Suprapubic skin (tissue), 4 donors: ENCODE measurements around the gene MYOM3. TPM values are rescaled to one million over a fixed set of nuclear protein-coding genes. Genes with fewer than 3 reads are reported as not detected.

Experiments used
- DNase-seq, 2 donors: peaks; one replicate each; pipeline ENCODE4 v3.0.0-alpha.2; 2019; ENCODE audit warnings: low spot score in 2 of 2
- H3K27ac ChIP-seq: fragments of 200-600 bp; sonication (generic); one replicate; pipeline ENCODE4 v1.5.1; 2019
- H3K27me3 ChIP-seq: fragments of 200-600 bp; sonication (generic); one replicate; pipeline ENCODE4 v1.5.1; 2019
- H3K36me3 ChIP-seq: fragments of 200-600 bp; sonication (generic); one replicate; pipeline ENCODE4 v1.5.1; 2019
- H3K4me1 ChIP-seq: fragments of 200-600 bp; sonication (generic); one replicate; pipeline ENCODE4 v1.5.1; 2019
- H3K4me3 ChIP-seq: fragments of 200-600 bp; sonication (generic); one replicate; pipeline ENCODE4 v1.5.1; 2019; ENCODE audit warnings: mild to moderate bottlenecking
- H3K9me3 ChIP-seq: fragments of 200-600 bp; sonication (generic); one replicate; pipeline ENCODE4 v1.5.1; 2019
- EP300 ChIP-seq: sonication (generic); formaldehyde crosslinking; IDR thresholded peaks from one replicate; pipeline ENCODE4 v1.6.1; 2017; ENCODE audit warnings: antibody characterized with exemption
- POLR2A ChIP-seq, 2 donors: fragments of 450-650 bp; IDR thresholded peaks; one replicate each; pipeline ENCODE4 v1.6.1; 2017; ENCODE audit warnings: antibody characterized with exemption in 2 of 2, mild to moderate bottlenecking in 2 of 2, moderate library complexity in 2 of 2
- POLR2AphosphoS5 ChIP-seq, 3 donors: sonication (generic); formaldehyde crosslinking; IDR thresholded peaks; one replicate each; pipeline ENCODE4 v1.6.1; 2017; ENCODE audit warnings: antibody characterized with exemption in 3 of 3
- WGBS: methylation state at CpG from one replicate; pipeline ENCODE4 v1.1.5; 2018; 5-methylcytosine and 5-hydroxymethylcytosine counted together
- total RNA-seq, 4 donors: library from RNA; depleted of rRNA; stranded (reverse); fragments of >200 nt; gene quantifications; one replicate each; pipeline ENCODE4 v1.1.0, GENCODE V29; 2016
- TF ChIP-seq, protein P1 (sequence below), 2 donors: fragments of 200-600 bp in 1 of 2; fragments of 450-650 bp in 1 of 2; sonication (generic) in 1 of 2; IDR thresholded peaks; one replicate each; pipeline ENCODE4 v1.5.1; 2016 to 2019; ENCODE audit warnings: antibody characterized with exemption in 2 of 2, mild to moderate bottlenecking in 1 of 2, moderate library complexity in 1 of 2

The MYOM3 gene
- total RNA-seq, 4 donors from 2014 or later, result 1.5 to 2.3 (median 2.1) TPM

DNA sequence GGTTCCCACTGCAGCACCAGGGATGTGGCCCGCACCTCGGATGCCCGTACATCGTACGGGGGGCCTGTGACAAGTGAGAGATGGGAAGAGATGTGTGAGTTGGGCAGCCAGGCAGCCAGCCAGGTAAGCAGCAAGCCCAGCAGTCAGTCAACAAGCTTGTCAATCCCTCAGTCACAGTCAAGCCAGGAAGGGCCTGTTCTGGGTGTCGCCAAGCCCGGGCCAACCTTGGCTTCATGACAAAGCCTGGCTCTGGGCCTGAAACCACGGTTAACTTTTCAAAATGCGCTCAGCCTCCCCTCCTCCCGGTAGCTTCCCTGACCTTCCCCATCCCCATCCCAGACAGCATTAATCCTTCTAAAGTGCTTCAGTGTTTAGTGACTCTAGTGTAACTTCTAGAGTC, 31.8 kb downstream of the MYOM3 start:
- Histone ChIP-seq H3K27ac (no peak overlapping the region), H3K4me3 (no peak overlapping the region), H3K9me3 (no peaks in the 10 kb centered on the region), H3K36me3 (no peaks in the 10 kb centered on the region), H3K4me1 (no peaks in the 10 kb centered on the region), H3K27me3 (no peaks in the 10 kb centered on the region)
- DNase-seq, result no peak
- WGBS, result 67% methylated on average over 9 of the region's 10 CpGs
- no peak for TF ChIP-seq EP300
- no peak for TF ChIP-seq POLR2AphosphoS5 (IDR thresholded peaks at IDR 0.05)

DNA sequence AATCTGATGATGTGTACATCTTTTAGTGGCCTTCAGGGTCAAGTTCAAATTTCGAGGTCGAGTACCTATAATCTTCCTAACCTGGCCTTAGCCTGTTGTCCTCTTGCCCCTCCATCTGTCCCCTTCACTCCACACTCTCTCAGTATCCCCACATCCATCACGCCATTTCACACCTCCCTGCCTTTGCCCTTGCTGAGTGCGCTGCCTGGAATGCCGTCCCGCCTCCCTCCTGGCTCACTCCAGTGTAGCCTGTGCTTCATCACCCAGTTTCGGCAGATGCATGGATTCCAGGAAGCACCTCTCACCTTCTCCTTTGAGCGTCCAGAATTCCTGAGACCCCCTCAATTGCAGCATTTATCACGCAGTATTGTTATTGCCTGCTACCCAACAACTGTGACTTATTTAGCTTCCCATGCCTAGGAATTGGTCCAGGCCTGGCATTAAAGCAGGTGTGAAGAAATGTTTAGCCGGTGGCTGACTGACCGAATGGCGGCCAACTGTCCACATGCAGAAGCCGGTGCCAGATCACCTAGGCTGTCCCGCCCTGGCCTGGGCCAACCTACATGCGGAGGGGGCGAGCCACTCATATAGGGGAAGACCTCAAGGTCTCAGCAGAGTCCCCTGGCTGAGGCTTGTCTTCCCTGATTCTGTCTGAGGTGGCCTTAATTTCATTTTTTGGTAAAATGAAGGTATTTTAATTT, 34.5 kb downstream of the MYOM3 start:
- Histone ChIP-seq H3K9me3 (no peaks in the 10 kb centered on the region), H3K4me1 (no peaks in the 10 kb centered on the region), H3K36me3 (no peaks in the 10 kb centered on the region), H3K27me3 (no peaks in the 10 kb centered on the region), H3K4me3 (no peak overlapping the region), H3K27ac (no peak overlapping the region)
- TF ChIP-seq POLR2A (IDR thresholded peaks at IDR 0.05), result no peak
- no peak for TF ChIP-seq POLR2AphosphoS5 (IDR thresholded peaks at IDR 0.05)
- no peak for TF ChIP-seq EP300
- TF ChIP-seq, protein P1, sequence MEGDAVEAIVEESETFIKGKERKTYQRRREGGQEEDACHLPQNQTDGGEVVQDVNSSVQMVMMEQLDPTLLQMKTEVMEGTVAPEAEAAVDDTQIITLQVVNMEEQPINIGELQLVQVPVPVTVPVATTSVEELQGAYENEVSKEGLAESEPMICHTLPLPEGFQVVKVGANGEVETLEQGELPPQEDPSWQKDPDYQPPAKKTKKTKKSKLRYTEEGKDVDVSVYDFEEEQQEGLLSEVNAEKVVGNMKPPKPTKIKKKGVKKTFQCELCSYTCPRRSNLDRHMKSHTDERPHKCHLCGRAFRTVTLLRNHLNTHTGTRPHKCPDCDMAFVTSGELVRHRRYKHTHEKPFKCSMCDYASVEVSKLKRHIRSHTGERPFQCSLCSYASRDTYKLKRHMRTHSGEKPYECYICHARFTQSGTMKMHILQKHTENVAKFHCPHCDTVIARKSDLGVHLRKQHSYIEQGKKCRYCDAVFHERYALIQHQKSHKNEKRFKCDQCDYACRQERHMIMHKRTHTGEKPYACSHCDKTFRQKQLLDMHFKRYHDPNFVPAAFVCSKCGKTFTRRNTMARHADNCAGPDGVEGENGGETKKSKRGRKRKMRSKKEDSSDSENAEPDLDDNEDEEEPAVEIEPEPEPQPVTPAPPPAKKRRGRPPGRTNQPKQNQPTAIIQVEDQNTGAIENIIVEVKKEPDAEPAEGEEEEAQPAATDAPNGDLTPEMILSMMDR (IDR thresholded peaks at IDR 0.05), result no peak
- WGBS, result 87% methylated on average over 16 of the region's 16 CpGs
- no peak for DNase-seq

DNA sequence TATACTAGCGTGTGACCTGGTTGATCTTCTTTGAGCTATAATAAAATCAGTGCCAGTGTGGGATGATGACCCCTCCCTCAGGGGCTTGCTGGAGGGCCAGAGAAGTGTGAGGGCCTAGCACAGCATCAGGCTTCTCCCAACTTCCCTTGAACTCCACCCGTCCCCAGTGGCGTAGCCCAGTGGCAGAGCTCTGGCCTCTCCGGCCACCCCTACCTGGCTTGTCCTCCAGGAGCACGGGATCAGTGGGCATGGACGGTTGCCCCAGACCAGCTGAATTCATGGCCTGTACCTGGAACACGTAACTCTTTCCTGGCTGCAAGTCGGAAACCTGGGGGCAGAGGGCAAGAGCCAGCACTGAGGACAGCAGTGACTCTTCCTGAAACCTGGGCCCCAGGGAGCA, 36.0 kb downstream of the MYOM3 start:
- DNase-seq, result no peak
- H3K4me3 ChIP-seq, result no peak overlapping the region
- no peaks in the 10 kb centered on the region for H3K27me3 ChIP-seq
- TF ChIP-seq, protein P1 (IDR thresholded peaks at IDR 0.05), result no peak
- TF ChIP-seq EP300 (no peak), POLR2A (IDR thresholded peaks at IDR 0.05) (no peak)
- H3K9me3 ChIP-seq, result no peaks in the 10 kb centered on the region
- H3K36me3 ChIP-seq, result no peaks in the 10 kb centered on the region
- no peak overlapping the region for H3K27ac ChIP-seq
- peaks cover 4% of the 10 kb centered on the region for H3K4me1 ChIP-seq
- 87% methylated on average over 2 of the region's 8 CpGs for WGBS

DNA sequence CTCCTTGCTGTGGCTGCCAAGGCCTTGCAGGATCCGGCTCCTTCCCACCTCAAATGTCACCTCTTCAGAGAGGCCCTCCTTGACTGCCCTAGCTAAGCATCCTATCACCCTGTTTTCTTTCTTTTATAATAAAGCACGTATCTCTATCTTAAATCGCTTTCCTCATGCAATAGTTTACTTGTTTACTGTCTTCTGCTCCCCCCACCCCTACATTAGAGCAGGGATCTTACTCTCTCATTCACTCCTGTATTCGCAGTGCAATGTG, 36.4 kb downstream of the MYOM3 start:
- no peaks in the 10 kb centered on the region for H3K36me3 ChIP-seq
- no peak for DNase-seq
- H3K4me1 ChIP-seq, result peaks cover 7% of the 10 kb centered on the region
- no peak overlapping the region for H3K4me3 ChIP-seq
- no peak overlapping the region for H3K27ac ChIP-seq
- WGBS, result 80% methylated on average over 4 of the region's 4 CpGs
- H3K9me3 ChIP-seq, result no peaks in the 10 kb centered on the region
- TF ChIP-seq POLR2AphosphoS5 (IDR thresholded peaks at IDR 0.05), result no peak
- TF ChIP-seq POLR2A (IDR thresholded peaks at IDR 0.05), result no peak
- no peak for TF ChIP-seq EP300
- no peaks in the 10 kb centered on the region for H3K27me3 ChIP-seq

DNA sequence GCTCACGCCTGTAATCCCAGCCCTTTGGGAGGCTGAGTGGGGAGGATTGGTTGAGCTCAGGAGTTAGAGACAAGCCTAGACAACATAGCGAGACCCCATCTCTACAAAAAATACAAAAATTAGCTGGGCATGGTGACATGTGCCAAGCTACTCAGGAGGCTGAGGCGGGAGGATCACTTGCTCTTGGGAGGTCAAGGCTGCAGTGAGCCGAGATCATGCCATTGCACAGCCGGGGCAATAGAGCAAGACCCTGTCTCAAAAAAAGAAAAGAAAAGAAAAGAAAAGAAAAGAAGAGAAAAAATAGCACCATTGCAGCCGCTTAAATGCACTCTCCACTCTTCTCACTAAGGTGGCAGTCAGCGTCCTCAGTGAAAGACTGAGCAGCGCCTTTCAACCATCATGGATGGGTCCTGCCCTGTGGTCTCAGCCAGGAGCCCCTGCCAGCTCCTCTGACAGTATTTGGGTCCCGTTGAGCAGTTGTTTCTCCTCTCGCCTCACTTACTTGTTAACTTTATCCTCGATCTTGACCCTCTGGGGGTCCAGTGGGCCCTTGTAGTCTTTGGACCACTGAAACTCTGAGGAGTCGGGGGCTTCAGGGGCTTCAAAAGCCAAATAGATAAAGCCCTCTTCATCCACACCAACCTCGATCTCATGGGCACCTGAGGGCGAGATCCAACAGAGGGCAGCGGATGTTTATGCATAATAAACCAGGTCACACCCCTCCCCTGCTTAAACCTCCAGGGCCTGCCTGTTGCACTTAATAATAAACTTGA, 36.9 kb downstream of the MYOM3 start:
- Histone ChIP-seq H3K4me1 (peaks cover 8% of the 10 kb centered on the region), H3K27me3 (no peaks in the 10 kb centered on the region), H3K36me3 (no peaks in the 10 kb centered on the region), H3K27ac (no peak overlapping the region), H3K4me3 (no peak overlapping the region), H3K9me3 (no peaks in the 10 kb centered on the region)
- DNase-seq, result no peak
- TF ChIP-seq, protein P1 (IDR thresholded peaks at IDR 0.05), result no peak
- TF ChIP-seq POLR2AphosphoS5 (IDR thresholded peaks at IDR 0.05) (no peak), EP300 (no peak), POLR2A (IDR thresholded peaks at IDR 0.05) (no peak)
- WGBS, result 81% methylated on average over 15 of the region's 15 CpGs

DNA sequence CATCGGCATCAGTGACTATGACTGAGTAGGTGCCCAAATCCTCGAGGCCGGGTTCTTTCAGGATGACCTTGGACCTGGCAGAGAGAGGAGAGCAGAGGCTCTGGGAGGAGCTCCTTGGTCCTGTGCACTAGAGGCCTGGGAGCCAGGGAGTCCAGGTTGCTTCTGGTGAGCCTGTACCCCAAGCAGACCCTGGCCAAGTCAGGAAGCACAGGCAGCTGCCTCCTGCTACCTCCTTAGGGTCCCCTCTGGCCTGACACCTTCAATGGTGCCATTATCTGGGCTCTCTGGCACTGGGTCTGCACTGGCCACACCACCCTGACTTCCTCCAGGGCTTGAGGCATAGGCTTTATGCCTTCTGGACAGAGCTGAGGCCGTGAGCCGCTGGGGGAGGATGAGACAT, 37.7 kb downstream of the MYOM3 start:
- H3K4me1 ChIP-seq, result peaks cover 8% of the 10 kb centered on the region

More for the DNA sequence above, 37.7 kb downstream of the MYOM3 start:
- Histone ChIP-seq H3K9me3 (no peaks in the 10 kb centered on the region), H3K36me3 (no peaks in the 10 kb centered on the region), H3K27ac (no peak overlapping the region), H3K4me3 (no peak overlapping the region), H3K27me3 (no peaks in the 10 kb centered on the region)
- no peak for TF ChIP-seq POLR2A (IDR thresholded peaks at IDR 0.05)
- TF ChIP-seq, protein P1 (IDR thresholded peaks at IDR 0.05), result no peak
- no peak for TF ChIP-seq POLR2AphosphoS5 (IDR thresholded peaks at IDR 0.05)
- no peak for TF ChIP-seq EP300
- DNase-seq, result no peak
- WGBS, result 72% methylated on average over 3 of the region's 5 CpGs
